ENCODE measurements around the gene SLC4A11. TPM values are rescaled to one million over a fixed set of nuclear protein-coding genes. Genes with fewer than 3 reads are reported as not detected.
"Not testable (repeated sequence)": the region's sequence is repeated elsewhere in the genome, so short reads cannot be mapped to it uniquely, and the experiment has no call there.

SLC4A11 gene
- polyA plus RNA-seq, 1 of the 3 experiments (the other 2 are of a cell fraction), result 2.7 TPM

DNA sequence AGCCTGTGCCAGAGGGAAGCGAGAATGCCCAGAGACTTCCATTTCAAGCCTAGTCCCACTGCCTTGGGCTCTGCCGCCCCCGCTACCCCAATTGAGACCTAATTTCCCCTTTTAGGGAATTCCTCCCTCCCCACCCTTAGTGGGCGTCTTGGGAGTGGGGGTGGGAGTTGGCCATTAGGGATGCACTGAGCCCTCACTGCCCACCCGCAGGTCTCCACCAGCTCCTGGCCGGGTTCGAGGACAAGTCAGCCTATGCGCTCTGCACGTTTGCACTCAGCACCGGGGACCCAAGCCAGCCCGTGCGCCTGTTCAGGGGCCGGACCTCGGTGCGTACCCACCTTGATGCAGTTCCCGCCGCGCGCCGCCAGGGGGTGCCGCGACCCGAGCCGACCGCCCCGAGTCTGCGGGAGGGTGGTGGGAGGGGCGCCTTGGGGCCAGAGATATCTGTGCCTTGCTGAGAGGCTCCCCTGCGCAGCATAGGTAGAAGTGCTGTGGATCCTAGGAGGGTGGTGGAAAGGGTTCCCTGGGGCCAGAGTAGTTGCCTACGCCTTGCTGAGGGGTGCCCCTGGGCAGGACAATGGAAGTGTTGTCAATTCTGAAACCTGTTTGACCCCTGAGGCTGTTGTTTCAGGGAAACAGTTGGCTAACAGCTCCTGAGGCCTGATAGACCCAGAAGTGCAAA, 20.5 kb downstream of the SLC4A11 start (continued):
- TF ChIP-seq, protein P1, sequence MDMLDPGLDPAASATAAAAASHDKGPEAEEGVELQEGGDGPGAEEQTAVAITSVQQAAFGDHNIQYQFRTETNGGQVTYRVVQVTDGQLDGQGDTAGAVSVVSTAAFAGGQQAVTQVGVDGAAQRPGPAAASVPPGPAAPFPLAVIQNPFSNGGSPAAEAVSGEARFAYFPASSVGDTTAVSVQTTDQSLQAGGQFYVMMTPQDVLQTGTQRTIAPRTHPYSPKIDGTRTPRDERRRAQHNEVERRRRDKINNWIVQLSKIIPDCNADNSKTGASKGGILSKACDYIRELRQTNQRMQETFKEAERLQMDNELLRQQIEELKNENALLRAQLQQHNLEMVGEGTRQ (IDR thresholded peaks at IDR 0.05; ENCODE audit: borderline replicate concordance, low read depth, low read length), result no peak

DNA sequence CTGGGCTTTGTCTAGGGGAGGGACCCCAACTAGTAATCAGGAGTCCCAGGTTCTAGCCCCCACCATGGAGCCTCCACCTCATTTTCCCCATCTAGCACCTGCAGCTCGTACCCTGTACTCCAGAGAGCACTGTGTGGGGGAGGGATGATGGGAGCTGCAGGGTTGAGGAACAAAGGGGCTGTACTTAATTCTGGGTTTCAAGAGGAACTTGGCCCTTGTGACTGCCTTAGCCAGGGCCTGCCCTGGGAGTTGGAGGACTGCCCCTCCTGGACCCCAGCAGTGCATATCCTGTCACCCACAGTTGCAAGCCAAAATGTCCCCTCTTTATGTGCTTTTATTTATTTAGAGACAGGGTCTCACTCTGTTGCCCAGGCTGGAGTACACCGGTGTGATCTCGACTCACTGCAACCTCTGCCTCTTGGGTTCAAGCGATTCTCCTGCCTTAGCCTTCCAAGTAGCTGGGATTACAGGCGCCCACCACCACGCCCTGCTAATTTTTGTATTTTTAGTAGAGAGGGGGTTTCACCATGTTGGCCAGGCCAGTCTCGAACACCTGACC, 23.6 kb downstream of the SLC4A11 start:
- H3F3A ChIP-seq (replicated peaks; ENCODE audit: insufficient read depth); H3K9me2 ChIP-seq; H3K4me3 ChIP-seq (ENCODE audit: low read depth in 2 of 2, low read length in 1 of 2); H3K9ac ChIP-seq; H4K20me1 ChIP-seq (ENCODE audit: insufficient read depth); H3K4me2 ChIP-seq; H3K4me1 ChIP-seq (ENCODE audit: control insufficient read depth in 1 of 2, insufficient read depth in 2 of 2, low read depth in 1 of 2, low read length in 1 of 2); H3K27ac ChIP-seq (ENCODE audit: low read depth in 2 of 2, low read length in 1 of 2); H2AFZ ChIP-seq (ENCODE audit: low read depth); H3K9me3 ChIP-seq; POLR2A ChIA-PET; DNase-seq; H3K27me3 ChIP-seq (ENCODE audit: insufficient read depth): not testable (repeated sequence)
- CTCF ChIA-PET, result interaction anchor here (0.8 to 2.8 kb wide), 2 partner anchors 12 to 61 kb away, joined by 3 to 8 read pairs; no protein-coding TSS in a partner anchor
- H3K36me3 ChIP-seq (replicated peaks in 1 of 2; ENCODE audit: control insufficient read depth in 1 of 2, insufficient read depth in 2 of 2, low read length in 1 of 2), result peaks cover 11 to 18% of the 10 kb centered on the region in 2 experiments
- peaks cover 26% of the 10 kb centered on the region for H3K79me2 ChIP-seq (ENCODE audit: insufficient read depth)
- WGBS (ENCODE audit: low lambda C conversion rate), result 97% methylated on average over 6 of the region's 7 CpGs

DNA sequence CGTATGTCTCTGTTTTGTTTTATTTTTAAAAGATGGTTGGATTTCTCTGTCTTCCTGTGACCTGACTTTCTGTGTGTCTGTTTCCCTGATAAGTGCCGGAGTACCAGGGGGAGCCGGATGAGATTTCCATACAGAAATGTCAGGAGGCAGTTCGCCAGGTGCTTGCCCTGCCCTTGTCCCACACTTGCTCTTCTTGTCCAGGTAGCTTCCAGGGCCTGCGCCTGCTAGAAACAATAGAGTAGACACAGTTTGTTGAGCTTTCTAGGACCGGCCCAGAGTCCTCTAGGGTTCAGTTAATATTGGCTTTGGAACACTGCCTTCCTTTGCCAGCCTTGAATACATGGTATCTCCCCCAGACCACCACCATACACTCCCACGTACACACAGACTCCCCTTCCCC, 25.8 kb downstream of the SLC4A11 start:
- peaks cover 6 to 18% of the 10 kb centered on the region in 2 experiments for H3K36me3 ChIP-seq (replicated peaks in 1 of 2; ENCODE audit: control insufficient read depth in 1 of 2, insufficient read depth in 2 of 2, low read length in 1 of 2)
- peaks cover 49% of the 10 kb centered on the region for H3K79me2 ChIP-seq (ENCODE audit: insufficient read depth)
- no peaks in the 10 kb centered on the region for H4K20me1 ChIP-seq (ENCODE audit: insufficient read depth)
- peaks cover 7 to 9% of the 10 kb centered on the region in 2 experiments; a peak in 1 of 4 replicates for H3K4me1 ChIP-seq (ENCODE audit: control insufficient read depth in 1 of 2, insufficient read depth in 2 of 2, low read depth in 1 of 2, low read length in 1 of 2)
- 95% methylated on average over 7 of the region's 7 CpGs for WGBS (ENCODE audit: low lambda C conversion rate)
- H3K9me2 ChIP-seq, result no peaks in the 10 kb centered on the region
- no peak overlapping the region for H2AFZ ChIP-seq (ENCODE audit: low read depth)
- no peak overlapping the region for H3K4me3 ChIP-seq (ENCODE audit: low read depth in 2 of 2, low read length in 1 of 2)
- no peak for DNase-seq
- POLR2A ChIA-PET, result no interaction called here
- no peak overlapping the region for H3K9ac ChIP-seq
- no peaks in the 10 kb centered on the region for H3F3A ChIP-seq (replicated peaks; ENCODE audit: insufficient read depth)
- no peaks in the 10 kb centered on the region for H3K27me3 ChIP-seq (ENCODE audit: insufficient read depth)
- TF ChIP-seq RXRA (IDR thresholded peaks at IDR 0.05; ENCODE audit: borderline replicate concordance, low read depth), result no peak
- TF ChIP-seq GATA2 (CRISPR knock-in tag; IDR thresholded peaks at IDR 0.05), result no peak
- TF ChIP-seq SIN3A (IDR thresholded peaks at IDR 0.05; ENCODE audit: borderline replicate concordance, low read depth, low read length), result no peak
- TF ChIP-seq FOXJ3 (CRISPR knock-in tag; IDR thresholded peaks at IDR 0.05), result no peak
- TF ChIP-seq FOXM1 (IDR thresholded peaks at IDR 0.05; ENCODE audit: low read depth), result no peak
- no peak for TF ChIP-seq GABPA (IDR thresholded peaks at IDR 0.05; ENCODE audit: low read depth)
- no peaks in the 10 kb centered on the region for H3K9me3 ChIP-seq
- no peak overlapping the region for H3K27ac ChIP-seq (ENCODE audit: low read depth in 2 of 2, low read length in 1 of 2)
- CTCF ChIA-PET, result interaction anchor here (0.9 kb wide), 1 partner anchor 9 kb away, joined by 3 read pairs; no protein-coding TSS in a partner anchor
- H3K4me2 ChIP-seq, result no peak overlapping the region
